Mesenchymal stem cell (in vitro differentiated cells and primary cell): ENCODE results near the gene LRRC7.

Experiments used
- DNase-seq: peaks from one replicate; pipeline ENCODE4 v3.0.0-alpha.2; 2013
- H2AFZ ChIP-seq: one replicate; pipeline ENCODE4 v1.6.1; 2013; ENCODE audit warnings: low read depth, mild to moderate bottlenecking, control low read depth, inconsistent platforms, low read length, moderate library complexity
- H2AK5ac ChIP-seq: 2 replicates; pipeline ENCODE4 v1.6.1; 2013; ENCODE audit warnings: low read length, moderate library complexity, mild to moderate bottlenecking, inconsistent platforms; ENCODE audit not compliant: severe bottlenecking
- H2BK120ac ChIP-seq: one replicate; pipeline ENCODE4 v1.6.1; 2013; ENCODE audit warnings: low read depth, mild to moderate bottlenecking, inconsistent platforms, low read length, moderate library complexity
- H2BK12ac ChIP-seq, 2 experiments: one replicate each; pipeline ENCODE4 v1.6.1; 2013; ENCODE audit warnings: inconsistent platforms in 2 of 2, low read length in 2 of 2, mild to moderate bottlenecking in 2 of 2, moderate library complexity in 2 of 2, control low read depth in 1 of 2
- H2BK15ac ChIP-seq: one replicate; pipeline ENCODE4 v1.6.1; 2013; ENCODE audit warnings: mild to moderate bottlenecking, low read depth, inconsistent platforms; ENCODE audit not compliant: poor library complexity, severe bottlenecking
- H2BK5ac ChIP-seq: 2 replicates; pipeline ENCODE4 v1.6.1; 2013; ENCODE audit warnings: low read depth, mild to moderate bottlenecking, low read length, control low read depth, inconsistent platforms; ENCODE audit not compliant: poor library complexity, severe bottlenecking
- H3K14ac ChIP-seq, 2 experiments: one replicate each; pipeline ENCODE4 v1.6.1; 2013; ENCODE audit warnings: inconsistent platforms in 2 of 2, low read length in 2 of 2, control low read depth in 1 of 2, mild to moderate bottlenecking in 1 of 2, moderate library complexity in 1 of 2
- H3K18ac ChIP-seq, 2 experiments: one replicate each; pipeline ENCODE4 v1.6.1; 2013; ENCODE audit warnings: inconsistent platforms in 2 of 2, low read length in 2 of 2, control low read depth in 1 of 2, low read depth in 1 of 2, mild to moderate bottlenecking in 1 of 2
- H3K23ac ChIP-seq, 2 experiments: one replicate each; pipeline ENCODE4 v1.6.1; 2013; ENCODE audit warnings: inconsistent platforms in 2 of 2, low read length in 2 of 2, mild to moderate bottlenecking in 2 of 2, moderate library complexity in 2 of 2, control low read depth in 1 of 2
- H3K27ac ChIP-seq: 2 replicates; pipeline ENCODE4 v1.5.1; 2013; ENCODE audit warnings: mild to moderate bottlenecking, moderate library complexity, low read length, control low read depth, inconsistent platforms; ENCODE audit not compliant: poor library complexity, severe bottlenecking
- H3K27me3 ChIP-seq, 2 experiments: 2 replicates each; pipeline versions ENCODE4 v1.6.1 to v1.7.0; 2013; ENCODE audit warnings: low read length in 2 of 2, mild to moderate bottlenecking in 2 of 2, moderate library complexity in 2 of 2, control low read depth in 1 of 2, inconsistent platforms in 1 of 2; ENCODE audit not compliant: control insufficient read depth in 1 of 2, insufficient read depth in 1 of 2
- H3K36me3 ChIP-seq, 2 experiments: 2 replicates each; pipeline versions ENCODE4 v1.6.1 to v1.7.0; 2013; ENCODE audit warnings: low read length in 2 of 2, control low read depth in 1 of 2, inconsistent platforms in 1 of 2, low read depth in 1 of 2, mild to moderate bottlenecking in 1 of 2; ENCODE audit not compliant: insufficient read depth in 2 of 2, control insufficient read depth in 1 of 2
- H3K4ac ChIP-seq, 2 experiments: one replicate each; pipeline ENCODE4 v1.6.1; 2013; ENCODE audit warnings: inconsistent platforms in 2 of 2, low read length in 2 of 2, mild to moderate bottlenecking in 2 of 2, moderate library complexity in 2 of 2, control low read depth in 1 of 2, low read depth in 1 of 2
- H3K4me1 ChIP-seq: 2 replicates; pipeline ENCODE4 v1.6.1; 2013; ENCODE audit warnings: low read depth, low read length, control low read depth; ENCODE audit not compliant: control insufficient read depth, insufficient read depth
- H3K4me2 ChIP-seq: 2 replicates; pipeline ENCODE4 v1.6.1; 2013; ENCODE audit warnings: low read length, mild to moderate bottlenecking, inconsistent platforms; ENCODE audit not compliant: poor library complexity, severe bottlenecking
- H3K4me3 ChIP-seq, 2 experiments: 2 replicates each; pipeline versions ENCODE4 v1.5.1 to v1.7.0; 2013; ENCODE audit warnings: low read length in 2 of 2, mild to moderate bottlenecking in 2 of 2, control low read depth in 1 of 2, low read depth in 1 of 2; ENCODE audit not compliant: insufficient read depth in 1 of 2
- H3K79me1 ChIP-seq: replicated peaks from 2 replicates; pipeline ENCODE4 v1.6.1; 2013; ENCODE audit warnings: mild to moderate bottlenecking, control low read depth, low read length, inconsistent platforms; ENCODE audit not compliant: poor library complexity, severe bottlenecking
- H3K9ac ChIP-seq: 2 replicates; pipeline ENCODE4 v1.7.0; 2013; ENCODE audit warnings: mild to moderate bottlenecking, low read length, moderate library complexity
- H3K9me3 ChIP-seq: 2 replicates; pipeline ENCODE4 v1.7.0; 2013; ENCODE audit warnings: mild to moderate bottlenecking, low read length; ENCODE audit not compliant: control insufficient read depth
- H4K8ac ChIP-seq: one replicate; pipeline ENCODE4 v1.6.1; 2013; ENCODE audit warnings: inconsistent platforms, mild to moderate bottlenecking, low read length, moderate library complexity
- H4K91ac ChIP-seq: one replicate; pipeline ENCODE4 v1.6.1; 2013; ENCODE audit warnings: mild to moderate bottlenecking, low read length, inconsistent platforms
- WGBS: methylation state at CpG from one replicate; pipeline ENCODE4 v1.1.7; 2013; ENCODE audit warnings: mixed read lengths; 5-methylcytosine and 5-hydroxymethylcytosine counted together

Gene LRRC7

DNA sequence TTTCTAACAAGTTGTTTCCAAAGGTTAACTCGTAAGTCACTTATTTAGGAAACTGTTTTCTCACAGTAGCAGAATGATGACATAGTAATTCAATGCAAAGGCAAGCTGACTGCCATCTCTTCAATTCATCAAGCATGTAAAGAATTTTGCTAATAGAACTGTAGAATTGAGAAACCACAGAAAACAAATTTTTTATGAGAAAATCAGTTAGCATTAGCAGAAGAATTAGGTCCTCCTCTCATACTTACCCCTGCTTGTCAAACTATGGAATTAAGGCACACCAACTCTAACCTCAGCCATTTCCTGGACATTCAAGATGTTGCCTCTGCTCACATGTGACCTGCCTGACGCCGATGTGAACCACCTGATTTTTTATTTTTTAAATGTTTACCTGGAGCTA lies 522.4 kb downstream of the LRRC7 start:
- Histone ChIP-seq H4K91ac (no peak overlapping the region), H3K23ac (no peak overlapping the region), H3K9me3 (no peaks in the 10 kb centered on the region), H2BK5ac (no peak overlapping the region), H3K4ac (no peak overlapping the region), H3K4me1 (no peaks in the 10 kb centered on the region), H2AK5ac (no peak overlapping the region), H3K14ac (no peak overlapping the region), H3K9ac (no peak overlapping the region), H3K4me3 (no peak overlapping the region), H4K8ac (no peak overlapping the region), H3K4me2 (no peak overlapping the region), H2BK12ac (no peak overlapping the region), H3K79me1 (no peaks in the 10 kb centered on the region), H2BK120ac (no peak overlapping the region), H3K27me3 (no peaks in the 10 kb centered on the region), H2AFZ (no peak overlapping the region), H3K27ac (no peak overlapping the region), H3K36me3 (no peaks in the 10 kb centered on the region), H2BK15ac (no peak overlapping the region), H3K18ac (no peak overlapping the region)
- no CpG with 5 or more reads among the region's 3 CpGs for WGBS
- DNase-seq, result no peak

DNA sequence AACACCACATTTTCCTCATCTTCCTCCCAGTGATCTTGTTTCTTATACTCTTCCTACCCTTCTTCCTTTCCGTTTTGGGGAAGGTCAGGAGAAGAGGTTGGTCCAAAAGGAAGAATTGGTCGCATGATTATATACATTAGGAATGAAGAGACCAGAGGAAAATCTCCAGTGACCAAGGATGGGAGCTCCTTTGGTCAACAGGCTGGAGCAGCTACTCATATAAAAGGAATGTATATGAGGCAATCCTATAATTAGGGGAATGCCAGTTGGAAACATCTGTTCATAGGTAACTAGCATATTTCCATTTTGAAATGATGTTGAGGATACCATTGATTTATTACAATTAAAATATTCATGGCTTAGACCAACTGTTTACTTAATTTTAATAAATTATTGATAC lies 523.2 kb downstream of the LRRC7 start:
- Histone ChIP-seq H3K79me1 (no peaks in the 10 kb centered on the region), H3K18ac (no peak overlapping the region), H3K4ac (no peak overlapping the region), H3K14ac (no peak overlapping the region), H4K91ac (no peak overlapping the region), H2BK15ac (no peak overlapping the region), H3K9ac (no peak overlapping the region), H3K36me3 (no peaks in the 10 kb centered on the region), H3K27ac (peak overlapping the region; percentile 66), H2AK5ac (no peak overlapping the region), H4K8ac (no peak overlapping the region), H3K4me1 (no peaks in the 10 kb centered on the region), H3K4me3 (no peak overlapping the region), H2BK12ac (no peak overlapping the region), H2BK120ac (no peak overlapping the region), H3K9me3 (no peaks in the 10 kb centered on the region), H3K27me3 (no peaks in the 10 kb centered on the region), H2BK5ac (peak overlapping the region; percentile 44), H3K23ac (no peak overlapping the region), H2AFZ (no peak overlapping the region), H3K4me2 (no peak overlapping the region)
- peak; percentile 59 for DNase-seq
- WGBS, result 10% methylated on average over 2 of the region's 2 CpGs

DNA sequence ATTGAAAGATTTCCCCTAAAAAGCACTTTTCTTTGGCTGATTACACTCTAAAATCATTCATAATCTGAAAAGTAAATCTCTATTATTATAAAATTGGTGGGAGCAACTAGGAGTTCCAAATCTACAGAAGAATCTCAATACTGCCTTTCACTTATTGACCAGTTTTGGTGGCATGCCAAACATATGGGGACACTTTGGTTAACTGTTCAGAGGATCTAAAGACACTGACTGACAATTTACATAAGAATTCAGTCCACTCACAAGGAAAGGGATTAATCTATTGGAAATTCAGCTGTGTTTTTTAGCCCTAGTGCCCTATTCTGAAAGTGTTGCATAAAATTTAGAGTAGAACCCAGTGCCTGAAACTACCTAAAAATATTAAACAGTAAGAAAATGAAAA lies 524.1 kb downstream of the LRRC7 start:
- Histone ChIP-seq H3K4me1 (no peaks in the 10 kb centered on the region), H4K91ac (no peak overlapping the region), H3K18ac (no peak overlapping the region), H3K4me3 (no peak overlapping the region), H3K14ac (no peak overlapping the region), H2BK5ac (no peak overlapping the region), H4K8ac (no peak overlapping the region), H3K9me3 (no peaks in the 10 kb centered on the region), H3K23ac (no peak overlapping the region), H3K4ac (no peak overlapping the region), H2AFZ (no peak overlapping the region), H2BK15ac (no peak overlapping the region), H2BK12ac (no peak overlapping the region), H2AK5ac (no peak overlapping the region), H3K79me1 (no peaks in the 10 kb centered on the region), H3K27ac (no peak overlapping the region), H3K36me3 (no peaks in the 10 kb centered on the region), H3K4me2 (no peak overlapping the region), H3K27me3 (no peaks in the 10 kb centered on the region), H3K9ac (no peak overlapping the region), H2BK120ac (no peak overlapping the region)
- DNase-seq, result no peak

DNA sequence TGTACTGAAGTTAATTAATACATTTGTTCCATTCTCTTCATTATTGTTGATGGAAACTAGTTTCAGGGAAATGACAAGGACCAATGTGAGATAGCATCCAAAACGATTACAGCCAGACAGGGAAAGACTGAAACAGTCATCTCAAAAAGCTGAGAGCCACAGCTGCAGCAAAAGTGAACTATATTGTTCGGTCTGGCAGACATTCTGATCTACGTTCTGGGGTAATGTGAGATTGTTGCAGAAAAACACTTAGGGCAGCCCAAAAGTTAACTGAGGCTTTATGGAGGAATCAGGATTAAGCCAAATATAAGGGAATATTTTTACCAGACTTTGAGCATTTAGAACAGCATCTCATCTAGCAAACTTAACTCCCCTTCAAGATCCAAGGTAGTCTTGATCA lies 524.8 kb downstream of the LRRC7 start:
- Histone ChIP-seq H3K27ac (no peak overlapping the region), H2BK120ac (no peak overlapping the region), H3K4ac (no peak overlapping the region), H3K27me3 (no peaks in the 10 kb centered on the region), H2AK5ac (no peak overlapping the region), H4K91ac (no peak overlapping the region), H3K18ac (no peak overlapping the region), H3K4me3 (no peak overlapping the region), H3K79me1 (no peaks in the 10 kb centered on the region), H3K36me3 (no peaks in the 10 kb centered on the region), H4K8ac (no peak overlapping the region), H3K9ac (no peak overlapping the region), H2BK5ac (no peak overlapping the region), H3K4me1 (no peaks in the 10 kb centered on the region), H3K9me3 (no peaks in the 10 kb centered on the region), H2AFZ (no peak overlapping the region), H2BK12ac (no peak overlapping the region), H3K14ac (no peak overlapping the region), H3K23ac (no peak overlapping the region), H3K4me2 (no peak overlapping the region), H2BK15ac (no peak overlapping the region)
- no peak for DNase-seq
- 80% methylated on average over 3 of the region's 3 CpGs for WGBS
